ENCODE data around the gene SH2D3A.

DNA sequence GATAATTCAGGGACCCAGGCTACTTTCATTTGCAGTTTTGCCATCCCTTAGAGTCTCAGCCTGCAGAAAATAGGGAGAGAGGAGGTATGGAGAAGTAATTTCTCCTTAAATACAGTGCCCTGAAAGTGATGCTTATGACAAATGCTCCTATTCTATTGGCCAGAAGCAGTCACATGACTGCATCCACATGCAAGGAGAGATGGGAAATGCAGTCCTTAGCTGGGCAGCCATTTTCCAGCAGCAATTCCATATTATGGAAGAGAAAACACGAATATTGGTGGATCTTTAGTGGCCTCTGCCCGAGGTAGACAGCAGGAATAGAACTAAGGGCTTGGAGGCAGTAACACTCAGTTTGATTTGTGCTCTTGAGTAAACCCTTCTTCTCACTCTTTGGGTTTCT lies 44.7 kb upstream of the SH2D3A start:
- TF ChIP-seq TEAD4 (IDR thresholded peaks at IDR 0.05; ENCODE audit: low read depth, low read length): no peak
- TF ChIP-seq, protein P1, sequence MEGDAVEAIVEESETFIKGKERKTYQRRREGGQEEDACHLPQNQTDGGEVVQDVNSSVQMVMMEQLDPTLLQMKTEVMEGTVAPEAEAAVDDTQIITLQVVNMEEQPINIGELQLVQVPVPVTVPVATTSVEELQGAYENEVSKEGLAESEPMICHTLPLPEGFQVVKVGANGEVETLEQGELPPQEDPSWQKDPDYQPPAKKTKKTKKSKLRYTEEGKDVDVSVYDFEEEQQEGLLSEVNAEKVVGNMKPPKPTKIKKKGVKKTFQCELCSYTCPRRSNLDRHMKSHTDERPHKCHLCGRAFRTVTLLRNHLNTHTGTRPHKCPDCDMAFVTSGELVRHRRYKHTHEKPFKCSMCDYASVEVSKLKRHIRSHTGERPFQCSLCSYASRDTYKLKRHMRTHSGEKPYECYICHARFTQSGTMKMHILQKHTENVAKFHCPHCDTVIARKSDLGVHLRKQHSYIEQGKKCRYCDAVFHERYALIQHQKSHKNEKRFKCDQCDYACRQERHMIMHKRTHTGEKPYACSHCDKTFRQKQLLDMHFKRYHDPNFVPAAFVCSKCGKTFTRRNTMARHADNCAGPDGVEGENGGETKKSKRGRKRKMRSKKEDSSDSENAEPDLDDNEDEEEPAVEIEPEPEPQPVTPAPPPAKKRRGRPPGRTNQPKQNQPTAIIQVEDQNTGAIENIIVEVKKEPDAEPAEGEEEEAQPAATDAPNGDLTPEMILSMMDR (IDR thresholded peaks at IDR 0.05; ENCODE audit: control extremely low read depth in 1 of 3, insufficient read depth in 1 of 3, low read depth in 1 of 3, low read length in 3 of 3): no peak

Measured in H1 (cell line).